Osteoblast (primary cell): ENCODE results near the gene SPEG. TPM values are rescaled to one million over a fixed set of nuclear protein-coding genes. Genes with fewer than 3 reads are reported as not detected.

ENCODE experiments used
- DNase-seq: peaks from one replicate; pipeline ENCODE4 v3.0.0; 2011; ENCODE audit warnings: low spot score, mixed read lengths; ENCODE audit not compliant: insufficient read length; ENCODE audit errors: missing footprints
- H2AFZ ChIP-seq: 2 replicates; pipeline ENCODE4 v1.6.0; 2011; ENCODE audit warnings: mild to moderate bottlenecking, low read length
- H3K27ac ChIP-seq: 2 replicates; pipeline ENCODE4 v1.5.1; 2011; ENCODE audit warnings: mild to moderate bottlenecking, low read depth, low read length, moderate library complexity
- H3K27me3 ChIP-seq: 2 replicates; pipeline ENCODE4 v1.6.0; 2012; ENCODE audit warnings: mild to moderate bottlenecking, control low read depth, inconsistent platforms, low read length, moderate library complexity; ENCODE audit not compliant: insufficient read depth
- H3K36me3 ChIP-seq: 2 replicates; pipeline ENCODE4 v1.5.1; 2011; ENCODE audit warnings: mild to moderate bottlenecking, low read length, control low read depth, moderate library complexity; ENCODE audit not compliant: insufficient read depth
- H3K4me1 ChIP-seq: 2 replicates; pipeline ENCODE4 v1.5.1; 2011; ENCODE audit warnings: mild to moderate bottlenecking, low read length, control low read depth, moderate library complexity; ENCODE audit not compliant: insufficient read depth
- H3K4me2 ChIP-seq: 2 replicates; pipeline ENCODE4 v1.6.0; 2011; ENCODE audit warnings: mild to moderate bottlenecking, low read length; ENCODE audit not compliant: insufficient read depth
- H3K4me3 ChIP-seq: fragments of 200-600 bp; sonication (generic); 3 replicates; pipeline ENCODE4 v1.5.1; 2012; ENCODE audit warnings: mild to moderate bottlenecking, low read length, inconsistent platforms; ENCODE audit not compliant: insufficient read depth
- H3K79me2 ChIP-seq: 2 replicates; pipeline ENCODE4 v1.6.0; 2012; ENCODE audit warnings: mild to moderate bottlenecking, low read length, control low read depth, inconsistent platforms; ENCODE audit not compliant: insufficient read depth
- H3K9me3 ChIP-seq: 2 replicates; pipeline ENCODE4 v1.5.1; 2011; ENCODE audit warnings: low read depth, low read length, control low read depth
- H4K20me1 ChIP-seq: 2 replicates; pipeline ENCODE4 v1.6.0; 2012; ENCODE audit warnings: mild to moderate bottlenecking, low read length, control low read depth; ENCODE audit not compliant: insufficient read depth
- total RNA-seq: library from RNA; depleted of rRNA; stranded (reverse); fragments of >200 nt; gene quantifications from 2 replicates; pipeline ENCODE4 v1.2.3, GENCODE V29; 2012
- TF ChIP-seq, protein P1 (sequence below): IDR thresholded peaks from 2 replicates; pipeline ENCODE4 v1.5.1; 2011; ENCODE audit warnings: mild to moderate bottlenecking, low read depth, low read length, moderate library complexity; ENCODE audit errors: extremely low read depth

The SPEG gene
- total RNA-seq, 1 donor, result 26.4 TPM

DNA sequence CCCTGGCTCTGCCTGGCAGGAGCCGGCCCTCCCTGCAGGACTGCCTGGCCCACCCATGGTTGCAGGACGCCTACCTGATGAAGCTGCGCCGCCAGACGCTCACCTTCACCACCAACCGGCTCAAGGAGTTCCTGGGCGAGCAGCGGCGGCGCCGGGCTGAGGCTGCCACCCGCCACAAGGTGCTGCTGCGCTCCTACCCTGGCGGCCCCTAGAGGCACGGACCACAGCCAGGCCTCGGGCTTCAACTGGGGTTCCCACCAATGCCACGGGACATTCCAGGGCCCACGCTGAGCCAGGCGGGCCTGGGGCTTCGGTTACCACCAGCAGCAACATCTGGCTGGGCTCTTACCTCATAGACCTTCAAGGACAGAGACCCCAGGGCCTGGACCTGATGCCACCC lies 57.9 kb downstream of the SPEG start:
- peaks cover 31% of the 10 kb centered on the region for H3K36me3 ChIP-seq
- H3K4me3 ChIP-seq, result no peak overlapping the region
- H2AFZ ChIP-seq, result no peak overlapping the region
- H3K4me1 ChIP-seq, result peaks cover 10% of the 10 kb centered on the region
- TF ChIP-seq, protein P1, sequence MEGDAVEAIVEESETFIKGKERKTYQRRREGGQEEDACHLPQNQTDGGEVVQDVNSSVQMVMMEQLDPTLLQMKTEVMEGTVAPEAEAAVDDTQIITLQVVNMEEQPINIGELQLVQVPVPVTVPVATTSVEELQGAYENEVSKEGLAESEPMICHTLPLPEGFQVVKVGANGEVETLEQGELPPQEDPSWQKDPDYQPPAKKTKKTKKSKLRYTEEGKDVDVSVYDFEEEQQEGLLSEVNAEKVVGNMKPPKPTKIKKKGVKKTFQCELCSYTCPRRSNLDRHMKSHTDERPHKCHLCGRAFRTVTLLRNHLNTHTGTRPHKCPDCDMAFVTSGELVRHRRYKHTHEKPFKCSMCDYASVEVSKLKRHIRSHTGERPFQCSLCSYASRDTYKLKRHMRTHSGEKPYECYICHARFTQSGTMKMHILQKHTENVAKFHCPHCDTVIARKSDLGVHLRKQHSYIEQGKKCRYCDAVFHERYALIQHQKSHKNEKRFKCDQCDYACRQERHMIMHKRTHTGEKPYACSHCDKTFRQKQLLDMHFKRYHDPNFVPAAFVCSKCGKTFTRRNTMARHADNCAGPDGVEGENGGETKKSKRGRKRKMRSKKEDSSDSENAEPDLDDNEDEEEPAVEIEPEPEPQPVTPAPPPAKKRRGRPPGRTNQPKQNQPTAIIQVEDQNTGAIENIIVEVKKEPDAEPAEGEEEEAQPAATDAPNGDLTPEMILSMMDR, result no peak
- no peak overlapping the region for H3K4me2 ChIP-seq
- H3K9me3 ChIP-seq, result no peaks in the 10 kb centered on the region
- peaks cover 8% of the 10 kb centered on the region for H3K27me3 ChIP-seq
- no peak overlapping the region for H3K27ac ChIP-seq
- peaks cover 5% of the 10 kb centered on the region for H4K20me1 ChIP-seq
- no peak for DNase-seq
- H3K79me2 ChIP-seq, result no peaks in the 10 kb centered on the region

DNA sequence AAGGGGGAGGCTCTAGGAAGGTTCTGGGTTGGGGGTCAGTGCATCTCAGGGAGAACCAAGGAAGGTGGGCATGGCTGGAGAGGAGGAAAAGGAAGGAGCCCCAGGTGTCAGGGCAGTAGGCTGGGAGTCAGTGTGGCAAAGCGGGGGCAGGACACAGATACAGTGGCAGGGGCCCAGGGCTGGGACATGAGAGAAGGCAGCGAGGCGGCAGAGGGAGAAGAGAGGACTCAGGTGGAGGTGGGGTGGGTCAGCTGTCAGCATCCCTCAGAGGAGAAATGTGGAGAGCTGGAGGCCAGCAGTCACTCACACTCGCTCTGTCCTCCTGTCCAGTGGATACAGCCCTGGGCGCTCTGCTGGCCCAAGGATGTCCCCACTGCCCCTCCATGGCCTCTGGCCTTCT lies 58.4 kb downstream of the SPEG start:
- no peaks in the 10 kb centered on the region for H3K9me3 ChIP-seq
- H4K20me1 ChIP-seq, result peaks cover 5% of the 10 kb centered on the region
- no peak overlapping the region for H3K4me2 ChIP-seq
- H3K27ac ChIP-seq, result no peak overlapping the region
- peaks cover 8% of the 10 kb centered on the region for H3K27me3 ChIP-seq
- H3K36me3 ChIP-seq, result peaks cover 26% of the 10 kb centered on the region
- DNase-seq, result no peak
- TF ChIP-seq, protein P1, result no peak
- H3K4me3 ChIP-seq, result no peak overlapping the region
- no peak overlapping the region for H2AFZ ChIP-seq
- no peaks in the 10 kb centered on the region for H3K79me2 ChIP-seq
- H3K4me1 ChIP-seq, result peaks cover 15% of the 10 kb centered on the region

DNA sequence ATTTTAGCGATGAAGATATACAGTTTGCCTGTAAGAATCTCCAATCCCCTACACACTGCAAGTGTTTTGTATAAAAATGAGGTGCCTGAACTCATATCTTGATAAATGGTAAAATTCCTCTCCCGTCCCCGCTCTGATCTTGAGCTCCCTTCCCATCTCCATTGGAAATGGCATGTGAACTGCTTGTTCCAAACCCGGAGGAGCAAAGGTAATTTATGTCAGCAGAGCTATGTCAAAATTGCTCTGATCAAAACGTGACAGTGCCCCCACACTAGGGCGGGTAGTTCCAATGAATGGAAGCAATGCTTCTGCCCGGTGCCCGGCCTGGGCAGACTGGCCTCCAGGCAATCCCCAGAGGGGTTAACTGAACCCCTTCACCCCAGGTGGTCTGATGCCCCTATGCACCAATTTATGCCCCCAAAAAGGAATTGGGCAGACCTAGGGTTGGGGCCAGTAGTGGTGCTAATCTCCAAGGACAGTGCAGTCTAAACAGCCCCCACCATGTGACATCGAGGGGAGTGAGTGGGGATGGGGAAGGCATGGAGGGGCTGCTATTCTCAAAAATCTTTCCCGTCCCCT lies 60.4 kb downstream of the SPEG start:
- H3K9me3 ChIP-seq, result no peaks in the 10 kb centered on the region
- H3K27me3 ChIP-seq, result peaks cover 8% of the 10 kb centered on the region
- TF ChIP-seq, protein P1, result no peak

DNA sequence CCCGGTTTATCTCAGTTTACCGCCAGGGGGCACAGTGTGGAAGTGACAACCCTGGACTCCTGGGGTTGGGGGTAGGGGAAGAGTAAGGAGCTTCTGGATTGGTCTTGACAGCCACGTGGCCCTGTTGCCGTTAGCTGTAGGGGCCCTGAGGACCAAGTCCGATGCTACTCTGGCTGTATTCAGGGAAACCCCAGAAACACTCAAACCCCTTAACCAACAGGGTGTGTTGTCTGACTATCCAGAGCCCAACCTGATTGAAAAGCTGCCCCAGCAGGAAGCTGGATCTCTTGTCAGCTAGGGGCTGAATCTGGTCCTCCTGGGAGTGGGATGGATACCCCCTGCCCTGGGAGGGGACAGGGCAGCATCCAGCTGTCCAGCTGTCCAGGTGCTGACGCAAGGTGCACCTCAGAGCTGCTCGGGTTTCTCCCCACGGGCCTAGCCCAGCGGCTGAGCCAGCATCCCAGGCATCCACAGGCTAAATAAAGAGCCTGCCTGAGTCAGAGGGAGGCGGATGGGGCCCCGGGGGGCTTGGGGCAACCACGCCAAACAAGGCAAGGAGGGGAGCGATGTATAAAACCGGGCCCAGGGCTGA lies 61.0 kb downstream of the SPEG start:
- Histone ChIP-seq H3K4me2 (no peak overlapping the region), H3K4me3 (no peak overlapping the region), H3K36me3 (peaks cover 7% of the 10 kb centered on the region), H3K27ac (no peak overlapping the region), H4K20me1 (peaks cover 5% of the 10 kb centered on the region), H3K27me3 (peaks cover 8% of the 10 kb centered on the region), H3K4me1 (peaks cover 32% of the 10 kb centered on the region), H3K9me3 (no peaks in the 10 kb centered on the region), H3K79me2 (peaks cover 19% of the 10 kb centered on the region), H2AFZ (no peak overlapping the region)
- TF ChIP-seq, protein P1, result peak; percentile 71
- DNase-seq, result peak; percentile 99

More for the DNA sequence above, 60.4 kb downstream of the SPEG start:
- H4K20me1 ChIP-seq, result peaks cover 5% of the 10 kb centered on the region
- H3K27ac ChIP-seq, result no peak overlapping the region
- H3K4me1 ChIP-seq, result peaks cover 26% of the 10 kb centered on the region
- no peak overlapping the region for H3K4me2 ChIP-seq
- no peak overlapping the region for H2AFZ ChIP-seq
- DNase-seq, result no peak
- no peak overlapping the region for H3K4me3 ChIP-seq
- peaks cover 14% of the 10 kb centered on the region for H3K79me2 ChIP-seq
- peaks cover 12% of the 10 kb centered on the region for H3K36me3 ChIP-seq
